ENCODE results near the gene MAML2. TPM values are rescaled to one million over a fixed set of nuclear protein-coding genes. Genes with fewer than 3 reads are reported as not detected.
A peak's percentile ranks its signal among the peaks of the same experiment; 100 is the strongest.

MAML2 gene
- total RNA-seq, 1 experiment from 2014 or later = 28.3 TPM

GRCh38 chr11:96104496-96104895 is 238.5 kb downstream of the MAML2 start:
- ChIA-PET POLR2A (ENCODE audit: unreplicated experiment) (no interaction called here), CTCF (no interaction called here)
- Histone ChIP-seq H2AFZ (no peak overlapping the region), H3K4me2 (no peak overlapping the region), H3K27ac (no peak overlapping the region), H3K4me3 (no peak overlapping the region), H3K4me1 (replicated peaks; ENCODE audit: insufficient read depth) (peaks cover 39% of the 10 kb centered on the region), H3K9me2 (ENCODE audit: insufficient read depth) (no peaks in the 10 kb centered on the region), H3K9me3 (ENCODE audit: insufficient read depth, low read depth) (no peaks in the 10 kb centered on the region), H3F3A (ENCODE audit: insufficient read depth, low read depth) (peaks cover 22% of the 10 kb centered on the region), H3K79me2 (ENCODE audit: low read depth) (peaks cover 63% of the 10 kb centered on the region), H3K36me3 (ENCODE audit: low read depth) (peaks cover 6% of the 10 kb centered on the region; the same call in 1 of the 2 replicates), H4K20me1 (ENCODE audit: insufficient read depth) (no peaks in the 10 kb centered on the region), H3K27me3 (ENCODE audit: insufficient read depth, low read depth) (no peaks in the 10 kb centered on the region)
- intact Hi-C loops (cut with micrococcal nuclease; ENCODE audit: unreplicated experiment) = no loop called here
- BruUV-seq (replicated peaks) = no TSS peak
- TF ChIP-seq CTCF (conservative IDR thresholded peaks at IDR 0.05) = no peak
- TF ChIP-seq EZH2 (IDR thresholded peaks at IDR 0.05; ENCODE audit: low read depth) = no peak
- no peak for DNase-seq

GRCh38 chr11:96103721-96104120 is 239.3 kb downstream of the MAML2 start:
- CTCF ChIA-PET = no interaction called here
- POLR2A ChIA-PET (ENCODE audit: unreplicated experiment) = no interaction called here
- no peak for DNase-seq
- BruUV-seq (replicated peaks) = no TSS peak
- Histone ChIP-seq H2AFZ (no peak overlapping the region), H4K20me1 (ENCODE audit: insufficient read depth) (no peaks in the 10 kb centered on the region), H3K79me2 (ENCODE audit: low read depth) (peaks cover 63% of the 10 kb centered on the region), H3K27ac (peak overlapping the region; percentile 62), H3K4me3 (no peak overlapping the region), H3K9me2 (ENCODE audit: insufficient read depth) (no peaks in the 10 kb centered on the region), H3K9me3 (ENCODE audit: insufficient read depth, low read depth) (no peaks in the 10 kb centered on the region), H3K27me3 (ENCODE audit: insufficient read depth, low read depth) (no peaks in the 10 kb centered on the region), H3K4me2 (0 out of 2 replicates have a peak overlapping the region, but pooled peaks have one; percentile 26), H3K4me1 (replicated peaks; ENCODE audit: insufficient read depth) (peaks cover 47% of the 10 kb centered on the region), H3F3A (ENCODE audit: insufficient read depth, low read depth) (peaks cover 28% of the 10 kb centered on the region), H3K36me3 (ENCODE audit: low read depth) (peaks cover 6% of the 10 kb centered on the region; the same call in 1 of the 2 replicates)
- intact Hi-C loops (cut with micrococcal nuclease; ENCODE audit: unreplicated experiment) = no loop called here
- TF ChIP-seq CTCF (conservative IDR thresholded peaks at IDR 0.05) (no peak), EZH2 (IDR thresholded peaks at IDR 0.05; ENCODE audit: low read depth) (no peak)

- no peaks in the 10 kb centered on the region for H3K9me3 ChIP-seq (ENCODE audit: insufficient read depth, low read depth)
- H3K4me3 ChIP-seq = no peak overlapping the region
- ChIA-PET POLR2A (ENCODE audit: unreplicated experiment) (interaction anchor here (0.7 kb wide), 1 partner anchor 208 kb away, joined by 4 read pairs; no protein-coding TSS in a partner anchor), CTCF (no interaction called here)
- H3K9me2 ChIP-seq (ENCODE audit: insufficient read depth) = no peaks in the 10 kb centered on the region
- no peaks in the 10 kb centered on the region for H4K20me1 ChIP-seq (ENCODE audit: insufficient read depth)
- DNase-seq = no peak
- H3K79me2 ChIP-seq (ENCODE audit: low read depth) = peaks cover 69% of the 10 kb centered on the region
- peaks cover 34% of the 10 kb centered on the region for H3F3A ChIP-seq (ENCODE audit: insufficient read depth, low read depth)
- H2AFZ ChIP-seq = no peak overlapping the region
- H3K4me2 ChIP-seq = peak overlapping the region; percentile 26
- TF ChIP-seq EZH2 (IDR thresholded peaks at IDR 0.05; ENCODE audit: low read depth) (no peak), CTCF (conservative IDR thresholded peaks at IDR 0.05) (no peak)
- no TSS peak for BruUV-seq (replicated peaks)
- H3K36me3 ChIP-seq (ENCODE audit: low read depth) = no peaks in the 10 kb centered on the region
- no peaks in the 10 kb centered on the region for H3K27me3 ChIP-seq (ENCODE audit: insufficient read depth, low read depth)
- intact Hi-C loops (cut with micrococcal nuclease; ENCODE audit: unreplicated experiment) = no loop called here
- peaks cover 53% of the 10 kb centered on the region for H3K4me1 ChIP-seq (replicated peaks; ENCODE audit: insufficient read depth)
- H3K27ac ChIP-seq = peak overlapping the region; percentile 62
Measured at GRCh38 chr11:96103102-96103501, 239.9 kb downstream of the MAML2 start.

Measured in PC-9 (cell line).